D341Med (cell line): Measurements from ENCODE around the gene CLCN1.
A peak's percentile ranks its signal among the peaks of the same experiment; 100 is the strongest.

Experiments used
- DNase-seq: peaks from one replicate; pipeline ENCODE4 v3.0.0; 2012; ENCODE audit warnings: low spot score

Gene CLCN1

GRCh38 chr7:143334244-143334643, 18.3 kb downstream of the CLCN1 start:
- no peak for DNase-seq

GRCh38 chr7:143337216-143337615, 21.3 kb downstream of the CLCN1 start:
- no peak for DNase-seq

- no peak for DNase-seq
Measured at GRCh38 chr7:143341842-143342241, 25.9 kb downstream of the CLCN1 start.

DNA sequence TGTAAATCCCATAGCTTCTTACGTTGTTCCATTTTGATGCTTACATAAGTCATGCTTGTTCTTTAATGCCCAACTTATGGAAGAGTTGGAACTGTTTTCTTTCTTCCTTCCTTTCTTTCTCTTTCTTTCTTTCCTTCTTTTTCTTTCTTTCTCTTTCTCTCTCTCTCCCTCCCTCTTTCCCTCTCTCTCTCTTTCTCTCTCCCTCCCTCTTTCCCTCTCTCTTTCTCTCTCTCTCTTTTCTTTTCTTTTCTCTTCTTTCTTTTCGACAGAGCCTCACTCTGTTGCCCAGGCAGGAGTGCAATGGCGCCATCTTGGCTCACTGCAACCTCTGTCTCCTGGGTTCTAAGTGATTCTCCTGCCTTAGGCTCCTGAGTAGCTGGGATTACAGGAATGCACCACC, 27.7 kb downstream of the CLCN1 start:
- no peak for DNase-seq

- DNase-seq = peak; percentile 59
Measured at GRCh38 chr7:143345428-143345900, 29.6 kb downstream of the CLCN1 start.

DNA sequence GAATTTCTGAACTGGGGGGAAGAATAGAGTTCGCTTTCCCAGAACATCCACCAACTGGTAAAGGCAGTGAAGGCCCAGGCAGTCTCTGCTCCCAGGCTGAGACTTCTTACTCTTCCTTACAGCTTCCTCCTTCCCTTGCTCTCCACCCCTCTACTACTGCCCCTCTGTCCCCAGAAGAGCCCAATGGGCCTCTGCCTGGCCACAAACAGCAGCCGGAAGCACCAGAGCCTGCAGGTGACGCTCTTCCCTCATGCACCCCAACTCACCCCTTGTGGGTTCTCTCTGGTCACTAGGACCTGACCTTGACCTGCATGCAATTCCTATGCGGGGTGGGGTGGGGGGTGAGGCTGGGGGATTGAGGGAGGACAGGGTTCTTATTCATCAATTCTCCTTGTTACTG, 30.1 kb downstream of the CLCN1 start:
- no peak for DNase-seq

- DNase-seq = no peak
Measured at GRCh38 chr7:143347950-143348349, 32.0 kb downstream of the CLCN1 start.

DNA sequence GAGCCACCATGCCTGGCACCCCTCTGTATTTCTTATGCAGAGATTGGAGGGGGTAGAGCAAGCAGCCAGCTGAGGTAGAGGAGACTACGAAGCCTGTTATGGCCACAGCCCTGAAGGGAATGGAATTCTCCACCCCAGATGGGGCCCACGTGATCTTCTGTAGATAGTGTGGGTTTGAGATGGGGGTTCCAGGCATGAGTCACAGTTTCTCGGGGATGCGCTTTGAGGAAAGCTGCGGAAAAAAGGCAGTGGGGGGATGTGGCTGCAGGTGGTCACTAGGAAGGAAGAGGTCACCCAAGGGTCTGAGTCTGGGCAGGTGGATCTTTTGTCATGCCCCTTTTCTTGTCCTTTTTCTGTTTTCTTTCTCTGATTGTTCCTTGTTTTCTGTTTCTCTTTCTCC, 35.1 kb downstream of the CLCN1 start:
- DNase-seq = no peak

DNA sequence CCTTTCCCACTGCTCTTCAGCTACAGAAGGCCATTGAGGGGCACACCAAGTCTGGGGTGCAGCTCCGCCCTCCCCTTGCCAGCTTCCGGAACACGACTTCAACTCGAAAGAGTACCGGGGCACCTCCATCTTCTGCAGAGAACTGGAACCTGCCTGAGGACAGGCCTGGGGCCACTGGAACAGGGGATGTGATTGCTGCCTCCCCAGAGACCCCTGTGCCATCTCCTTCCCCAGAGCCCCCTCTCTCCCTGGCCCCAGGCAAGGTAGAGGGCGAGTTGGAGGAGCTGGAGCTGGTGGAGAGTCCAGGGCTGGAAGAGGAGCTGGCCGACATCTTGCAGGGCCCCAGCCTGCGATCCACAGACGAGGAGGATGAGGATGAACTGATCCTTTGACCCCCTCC, 35.7 kb downstream of the CLCN1 start:
- DNase-seq = no peak

DNA sequence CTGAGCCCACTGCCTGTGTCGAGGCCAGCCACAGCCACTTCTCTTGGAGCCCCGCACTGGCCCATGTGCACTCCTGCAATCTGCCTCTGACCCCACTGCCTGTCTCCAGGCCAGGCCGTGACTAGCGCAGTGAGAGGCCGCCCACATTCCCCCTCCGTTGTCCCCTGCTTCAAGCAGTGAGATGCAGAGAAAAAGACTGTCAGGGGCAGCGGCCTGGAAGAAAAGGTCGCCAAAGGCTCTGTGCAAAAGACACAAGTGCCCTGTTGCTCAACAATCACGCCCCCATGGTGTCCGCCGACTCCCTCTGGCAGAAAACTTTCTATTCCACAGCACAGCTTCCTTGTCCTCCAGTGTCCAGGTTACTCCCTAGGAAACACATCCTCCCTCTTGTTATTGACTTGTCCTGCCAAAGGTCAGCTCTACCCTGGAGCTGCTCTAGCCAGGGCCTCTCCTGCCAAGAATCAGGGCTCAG, 36.7 kb downstream of the CLCN1 start:
- no peak for DNase-seq

- no peak for DNase-seq
Measured at GRCh38 chr7:143354376-143354775, 38.5 kb downstream of the CLCN1 start.

DNA sequence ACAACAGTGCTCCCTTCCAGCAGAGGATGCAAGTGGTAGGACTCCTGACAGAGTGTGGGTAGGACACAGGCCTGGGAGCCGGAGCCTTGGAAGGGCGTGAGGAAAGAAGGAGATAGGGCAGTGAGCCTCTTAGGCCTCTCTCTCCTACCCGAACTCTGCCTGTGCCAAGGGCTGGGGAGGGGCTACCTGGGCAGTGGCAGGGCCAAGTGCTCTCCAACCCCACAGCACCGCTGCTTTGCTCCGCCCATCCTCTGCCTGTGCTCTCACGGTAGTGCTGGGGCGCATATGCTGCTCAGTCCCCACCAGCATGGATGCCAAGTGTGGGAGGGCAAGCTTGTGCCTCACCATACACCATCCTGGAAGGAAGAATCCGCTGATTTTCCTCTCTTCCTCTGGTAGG, 39.1 kb downstream of the CLCN1 start:
- DNase-seq = no peak

DNA sequence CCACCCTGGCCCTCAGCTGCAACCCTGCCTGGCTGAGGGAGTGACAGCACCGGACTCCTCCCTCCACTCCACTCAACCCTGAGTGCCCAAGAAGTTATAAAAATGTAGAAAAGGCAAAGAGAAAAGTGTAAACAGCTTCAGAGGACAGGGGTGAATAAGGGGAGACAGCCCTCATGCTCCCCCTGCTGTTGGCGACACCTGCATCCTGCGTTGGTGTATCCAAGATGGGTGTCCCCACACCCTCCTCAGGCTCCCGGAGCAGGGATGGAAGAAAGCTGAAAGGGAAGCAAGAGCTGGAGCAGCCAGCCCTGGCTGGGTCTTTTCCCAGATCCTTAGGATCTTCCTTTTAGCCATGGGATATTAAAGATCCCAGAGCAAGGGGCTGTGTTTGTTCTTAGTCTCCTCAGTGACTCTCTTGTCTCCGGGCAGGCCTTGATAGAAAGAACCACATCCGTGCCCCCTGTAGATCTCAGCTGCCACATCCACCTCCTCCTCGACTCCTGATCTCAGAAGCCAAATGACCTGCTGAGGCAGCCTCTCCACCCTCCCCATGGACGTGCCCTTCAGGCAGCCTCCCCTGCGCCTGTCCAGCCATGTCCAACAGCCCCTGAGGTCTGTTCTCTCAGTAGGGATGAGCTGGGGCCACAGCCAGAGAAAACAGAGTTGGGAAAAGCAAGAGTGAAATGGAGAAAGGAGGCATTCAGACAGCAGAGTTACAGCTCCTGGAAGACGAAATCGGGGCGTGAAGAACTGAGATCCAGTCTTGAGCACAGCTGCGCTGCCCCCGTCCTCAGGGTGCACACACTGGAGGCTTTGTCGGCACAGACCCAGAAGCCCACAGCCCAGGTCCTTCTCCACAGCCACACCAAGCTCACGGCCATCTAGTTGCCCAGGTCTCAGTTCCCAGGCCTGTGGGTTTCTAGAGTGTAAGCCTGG, 39.8 kb downstream of the CLCN1 start:
- DNase-seq = no peak

DNA sequence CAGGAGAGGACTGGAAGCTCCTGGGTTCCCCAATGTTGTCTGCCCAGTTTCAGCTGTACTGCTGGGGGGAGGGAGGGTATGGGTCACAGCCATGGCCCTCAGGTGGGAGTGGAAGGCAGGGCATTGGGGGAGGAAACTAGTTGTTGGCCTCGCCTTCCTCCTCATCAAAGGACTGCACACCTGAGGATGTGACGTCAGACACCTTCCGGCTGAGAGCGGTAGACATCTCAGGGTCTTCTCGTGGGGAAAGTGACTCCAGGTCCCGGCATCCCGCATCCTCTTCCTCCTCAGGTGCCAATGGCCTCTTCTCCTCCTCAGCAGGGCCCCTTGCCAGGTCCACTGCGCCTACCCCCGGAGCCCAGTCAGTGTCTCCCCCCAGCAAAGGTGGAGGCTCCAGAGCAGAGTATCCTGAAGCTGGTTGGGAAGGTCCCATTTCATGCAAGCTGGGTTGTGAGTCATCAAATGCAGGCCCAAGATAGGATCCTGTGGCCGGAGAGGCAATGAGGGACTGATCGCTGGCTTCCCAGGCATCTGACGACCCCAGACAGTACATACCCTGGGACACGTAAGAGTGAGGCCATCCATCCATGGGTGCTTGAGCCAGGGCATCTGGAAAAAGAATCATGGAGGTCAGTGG, 40.6 kb downstream of the CLCN1 start:
- no peak for DNase-seq

- DNase-seq = no peak
Measured at GRCh38 chr7:143358626-143359025, 42.7 kb downstream of the CLCN1 start.

DNA sequence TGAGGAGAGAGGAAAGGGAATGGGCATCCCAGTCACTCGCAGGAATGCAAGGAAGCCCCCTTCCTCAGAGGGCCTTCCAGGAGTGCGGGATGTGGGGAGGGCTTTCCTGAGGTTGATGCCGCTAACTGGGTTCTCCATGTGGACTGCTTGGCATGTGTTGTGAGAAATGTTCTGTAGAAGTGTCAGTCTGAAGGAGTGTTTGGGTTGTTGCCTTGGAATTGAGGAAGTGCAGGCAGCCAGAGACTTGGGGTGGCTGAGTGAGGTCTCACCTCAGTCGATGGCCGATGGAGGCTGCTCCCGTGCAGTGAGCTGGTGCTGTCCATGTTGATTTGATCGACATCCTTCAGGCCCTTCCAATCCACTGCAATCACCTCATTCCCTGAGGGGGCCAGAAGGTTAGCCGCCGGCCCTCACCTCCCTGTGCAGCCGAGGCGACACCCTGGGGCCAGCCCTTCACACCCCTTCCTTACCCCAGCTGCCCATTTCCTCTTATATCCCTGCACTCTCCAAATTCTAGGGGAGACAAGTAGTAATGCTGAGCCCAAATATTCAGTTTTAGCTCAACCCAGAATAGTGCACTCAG, 44.0 kb downstream of the CLCN1 start:
- no peak for DNase-seq

DNA sequence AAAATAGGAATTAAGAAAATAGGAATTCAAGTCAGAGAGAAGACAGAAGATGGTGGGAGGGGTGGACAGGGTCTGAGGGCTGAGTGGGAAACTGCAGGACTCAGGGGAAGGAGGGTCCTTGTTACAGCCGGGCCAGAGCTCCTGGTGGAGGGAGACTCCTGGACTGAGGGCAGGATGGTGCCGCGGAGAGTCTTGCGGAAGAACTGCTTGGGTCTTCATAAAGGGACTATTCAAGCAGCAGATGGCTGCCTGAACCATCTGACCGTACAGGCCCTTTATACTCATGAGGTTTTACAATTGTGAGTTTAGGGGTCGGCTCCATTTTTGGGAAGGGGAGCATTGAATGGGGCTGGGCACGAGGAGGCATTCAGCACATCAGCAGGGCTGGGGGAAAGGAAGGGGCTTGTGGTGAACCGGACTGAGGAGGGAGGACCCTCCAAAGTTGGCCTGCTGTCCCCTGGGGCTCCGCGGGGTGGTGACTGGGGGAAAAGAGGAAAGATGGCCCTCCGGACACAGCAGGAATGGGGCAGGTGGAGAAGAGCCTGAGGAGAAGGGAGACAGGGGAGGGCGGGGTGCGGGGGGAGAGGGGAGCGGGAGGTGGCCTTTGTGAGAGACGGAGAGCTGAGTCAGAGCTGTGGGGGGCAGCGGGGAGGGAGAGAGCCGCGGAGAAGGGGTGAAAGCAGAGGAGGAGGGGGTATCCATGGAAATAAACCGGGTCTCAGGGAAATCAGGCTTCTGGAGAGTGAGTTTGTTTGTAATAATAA, 45.1 kb downstream of the CLCN1 start:
- DNase-seq = no peak

GRCh38 chr7:143361552-143362130, 45.7 kb downstream of the CLCN1 start:
- peak; percentile 54 for DNase-seq

DNA sequence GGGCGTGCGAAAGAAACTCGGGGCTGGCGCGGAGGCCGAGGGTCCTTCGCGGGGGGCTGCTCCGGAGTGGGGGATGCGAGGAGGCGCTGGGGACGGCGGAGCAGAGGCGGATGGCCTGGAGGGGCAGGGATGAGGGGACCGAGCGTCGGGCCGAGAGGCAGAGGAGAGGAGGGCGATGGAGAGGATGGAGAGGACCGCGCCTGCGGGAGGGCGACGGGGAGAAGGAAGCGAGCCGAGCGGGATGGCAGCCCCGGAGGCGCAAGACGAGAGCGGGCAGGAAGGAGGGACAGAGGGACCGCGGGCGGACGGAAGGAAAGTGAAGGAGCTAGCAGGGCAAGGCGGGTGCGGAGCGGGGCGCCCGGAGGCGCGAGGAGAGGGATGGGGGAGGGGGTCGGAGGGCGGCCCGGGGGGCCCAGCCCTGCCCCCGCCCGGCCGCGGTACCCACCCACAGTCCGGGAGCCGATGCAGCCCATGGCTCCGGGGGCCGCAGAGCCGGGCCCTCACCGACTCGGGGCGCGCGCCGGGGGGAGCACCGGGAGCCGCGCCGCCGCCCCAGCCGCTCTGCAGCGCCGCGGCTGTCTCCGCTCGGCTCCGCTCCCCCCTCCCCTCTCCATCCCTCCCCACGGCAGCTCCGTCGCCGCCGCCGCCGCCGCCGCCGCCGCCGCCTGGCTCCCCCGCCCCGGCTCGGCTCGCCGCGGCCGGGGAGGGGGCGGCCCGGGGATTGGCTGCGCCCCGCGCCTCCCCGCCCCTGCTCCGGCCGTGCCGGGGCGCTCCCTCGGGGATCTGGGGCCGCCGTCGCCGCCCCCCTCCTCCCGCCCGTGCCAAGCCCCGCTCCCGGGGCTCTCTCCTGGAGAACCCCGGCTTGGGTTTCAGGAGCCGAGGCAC, 46.5 kb downstream of the CLCN1 start, which contains the start of gene FAM131B:
Gene FAM131B, minus strand, starts transcription at position 583 of the 885 bp plus-strand sequence. Its CDS starts 110 bp downstream, at position 473.
- DNase-seq = peak; percentile 73
